Measurements from ENCODE around the gene HHIPL1.

DNA sequence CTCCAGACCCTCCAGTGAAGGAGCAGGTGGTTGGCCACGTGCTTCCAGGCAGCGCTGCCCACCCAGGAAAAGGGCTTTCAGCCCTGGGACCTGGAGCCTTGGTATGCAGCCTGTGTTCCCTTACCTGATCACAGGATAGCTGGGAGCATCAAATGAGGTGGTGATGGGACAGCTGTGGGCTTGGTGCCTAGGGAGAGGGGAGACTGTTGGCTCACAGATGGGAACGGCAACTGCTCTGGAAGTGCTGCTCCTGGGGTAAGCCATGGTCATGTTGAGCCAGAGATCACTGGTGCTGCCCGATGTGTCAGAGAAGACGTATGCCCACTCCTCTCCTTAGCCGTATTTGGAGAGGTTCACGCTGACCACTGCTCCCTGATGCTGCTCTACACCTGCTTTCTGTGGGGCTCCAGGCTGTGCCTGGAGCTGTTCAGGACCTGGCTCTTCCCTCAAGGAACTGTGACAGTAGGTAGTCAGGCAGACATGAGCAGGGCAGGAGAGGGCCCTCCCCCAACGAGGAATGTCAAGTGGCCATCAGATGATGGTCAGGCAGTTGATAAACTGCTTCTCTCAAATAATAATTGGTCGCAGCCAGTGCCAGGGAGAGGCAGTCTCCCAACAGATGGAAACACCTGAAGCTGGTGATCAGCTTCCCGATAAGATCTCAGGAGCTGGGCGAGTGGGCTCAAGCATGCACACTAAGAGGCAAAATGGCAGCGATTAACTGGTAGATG lies 36.3 kb downstream of the HHIPL1 start:
- TF ChIP-seq, protein P1, sequence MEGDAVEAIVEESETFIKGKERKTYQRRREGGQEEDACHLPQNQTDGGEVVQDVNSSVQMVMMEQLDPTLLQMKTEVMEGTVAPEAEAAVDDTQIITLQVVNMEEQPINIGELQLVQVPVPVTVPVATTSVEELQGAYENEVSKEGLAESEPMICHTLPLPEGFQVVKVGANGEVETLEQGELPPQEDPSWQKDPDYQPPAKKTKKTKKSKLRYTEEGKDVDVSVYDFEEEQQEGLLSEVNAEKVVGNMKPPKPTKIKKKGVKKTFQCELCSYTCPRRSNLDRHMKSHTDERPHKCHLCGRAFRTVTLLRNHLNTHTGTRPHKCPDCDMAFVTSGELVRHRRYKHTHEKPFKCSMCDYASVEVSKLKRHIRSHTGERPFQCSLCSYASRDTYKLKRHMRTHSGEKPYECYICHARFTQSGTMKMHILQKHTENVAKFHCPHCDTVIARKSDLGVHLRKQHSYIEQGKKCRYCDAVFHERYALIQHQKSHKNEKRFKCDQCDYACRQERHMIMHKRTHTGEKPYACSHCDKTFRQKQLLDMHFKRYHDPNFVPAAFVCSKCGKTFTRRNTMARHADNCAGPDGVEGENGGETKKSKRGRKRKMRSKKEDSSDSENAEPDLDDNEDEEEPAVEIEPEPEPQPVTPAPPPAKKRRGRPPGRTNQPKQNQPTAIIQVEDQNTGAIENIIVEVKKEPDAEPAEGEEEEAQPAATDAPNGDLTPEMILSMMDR (conservative IDR thresholded peaks at IDR 0.05; ENCODE audit: low read depth, low read length) = no peak
- no peak for TF ChIP-seq EZH2 (IDR thresholded peaks at IDR 0.05; ENCODE audit: borderline replicate concordance, low read depth, low read length, poor library complexity, severe bottlenecking)

Measured in A673 (cell line).